MM.1S (cell line): ENCODE data around the gene HRH3.

Source experiments
- DNase-seq: peaks from one replicate; pipeline ENCODE4 v3.0.0-alpha.2; 2015
- H2AFZ ChIP-seq: fragments of 300-600 bp; sonication (generic); 2 replicates; pipeline ENCODE4 v1.6.0; 2016; ENCODE audit warnings: antibody characterized with exemption, low read length
- H3F3A ChIP-seq: fragments of 300-600 bp; sonication (generic); 2 replicates; pipeline ENCODE4 v1.6.1; 2016; ENCODE audit warnings: mild to moderate bottlenecking, antibody characterized with exemption, low read length, moderate library complexity, mixed read lengths; ENCODE audit not compliant: insufficient read depth
- H3K27ac ChIP-seq: fragments of 300-600 bp; sonication (generic); 2 replicates; pipeline ENCODE4 v1.5.1; 2016; ENCODE audit warnings: mild to moderate bottlenecking, low read length
- H3K27me3 ChIP-seq: fragments of 300-600 bp; sonication (generic); replicated peaks from 2 replicates; pipeline ENCODE4 v1.6.0; 2016; ENCODE audit warnings: low read length; ENCODE audit not compliant: insufficient read depth
- H3K36me3 ChIP-seq: fragments of 300-600 bp; sonication (generic); replicated peaks from 2 replicates; pipeline ENCODE4 v1.6.1; 2016; ENCODE audit warnings: mild to moderate bottlenecking, low read length, mixed read lengths; ENCODE audit not compliant: insufficient read depth
- H3K4me1 ChIP-seq: fragments of 300-600 bp; sonication (generic); 2 replicates; pipeline ENCODE4 v1.6.1; 2016; ENCODE audit warnings: low read length, mixed read lengths
- H3K4me2 ChIP-seq: fragments of 300-600 bp; sonication (generic); 2 replicates; pipeline ENCODE4 v1.6.0; 2016; ENCODE audit warnings: low read depth, low read length
- H3K4me3 ChIP-seq: fragments of 300-600 bp; sonication (generic); 2 replicates; pipeline ENCODE4 v1.5.1; 2016; ENCODE audit warnings: low read length, mixed read lengths
- H3K79me2 ChIP-seq: fragments of 300-600 bp; sonication (generic); 2 replicates; pipeline ENCODE4 v1.6.1; 2016; ENCODE audit warnings: mixed run types, low read length, mixed read lengths
- H3K9ac ChIP-seq: fragments of 300-600 bp; sonication (generic); 2 replicates; pipeline ENCODE4 v1.6.1; 2016; ENCODE audit warnings: low read length, mixed read lengths
- H3K9me2 ChIP-seq: fragments of 300-600 bp; sonication (generic); replicated peaks from 2 replicates; pipeline ENCODE4 v1.6.1; 2016; ENCODE audit warnings: mild to moderate bottlenecking, low read length, mixed read lengths; ENCODE audit not compliant: insufficient read depth
- H3K9me3 ChIP-seq: fragments of 300-600 bp; sonication (generic); replicated peaks from 2 replicates; pipeline ENCODE4 v1.6.1; 2016; ENCODE audit warnings: mild to moderate bottlenecking, low read length, mixed read lengths; ENCODE audit not compliant: insufficient read depth
- H4K20me1 ChIP-seq: fragments of 300-600 bp; sonication (generic); 2 replicates; pipeline ENCODE4 v1.6.1; 2016; ENCODE audit warnings: mild to moderate bottlenecking, low read length, moderate library complexity, mixed read lengths; ENCODE audit not compliant: insufficient read depth
- CTCF ChIP-seq: fragments of 300-600 bp; sonication (generic); IDR thresholded peaks from 2 replicates; pipeline ENCODE4 v1.5.1; 2016; ENCODE audit warnings: antibody characterized with exemption, low read length, mixed read lengths
- EZH2 ChIP-seq: fragments of 300-600 bp; sonication (generic); optimal IDR thresholded peaks from 2 replicates; pipeline ENCODE3; 2017; ENCODE audit warnings: low read depth, mild to moderate bottlenecking, antibody characterized with exemption, low read length, mixed read lengths
- EZH2phosphoT487 ChIP-seq: fragments of 300-600 bp; sonication (generic); IDR thresholded peaks from 2 replicates; pipeline ENCODE4 v1.6.1; 2018; ENCODE audit warnings: antibody characterized with exemption, low read length

Gene HRH3

GRCh38 chr20:62183426-62184142 is 36.5 kb downstream of the HRH3 start:
- Histone ChIP-seq H3K4me3 (peak overlapping the region; percentile 77), H3K4me2 (peak overlapping the region; percentile 86), H2AFZ (peak overlapping the region; percentile 95), H4K20me1 (no peaks in the 10 kb centered on the region), H3K9ac (peak overlapping the region; percentile 88), H3K9me3 (no peaks in the 10 kb centered on the region), H3K9me2 (no peaks in the 10 kb centered on the region), H3K36me3 (no peaks in the 10 kb centered on the region), H3K4me1 (peaks cover 8% of the 10 kb centered on the region), H3F3A (peaks cover 10% of the 10 kb centered on the region), H3K27ac (peak overlapping the region; percentile 86; the same call in 1 of the 2 replicates), H3K27me3 (no peaks in the 10 kb centered on the region), H3K79me2 (peaks cover 58% of the 10 kb centered on the region)
- TF ChIP-seq CTCF, result no peak
- no peak for TF ChIP-seq EZH2
- no peak for TF ChIP-seq EZH2phosphoT487
- DNase-seq, result no peak

GRCh38 chr20:62182469-62183425 is 37.3 kb downstream of the HRH3 start, which contains the start of gene MTG2:
TSS of gene MTG2 (plus strand) at chr20:62183028. CDS start at chr20:62193421, 10,393 bp downstream.
- Histone ChIP-seq H3K4me1 (peaks cover 8% of the 10 kb centered on the region), H3K4me2 (peak within 1 kb of the TSS; percentile 95), H3K79me2 (peaks cover 52% of the 10 kb centered on the region), H3K4me3 (peak within 1 kb of the TSS; percentile 77), H4K20me1 (no peaks in the 10 kb centered on the region), H3K36me3 (no peaks in the 10 kb centered on the region), H3F3A (peaks cover 10% of the 10 kb centered on the region), H3K27ac (peak within 1 kb of the TSS; percentile 86), H3K27me3 (no peaks in the 10 kb centered on the region), H3K9ac (peak within 1 kb of the TSS; percentile 88), H2AFZ (peak within 1 kb of the TSS; percentile 95), H3K9me2 (no peaks in the 10 kb centered on the region), H3K9me3 (no peaks in the 10 kb centered on the region)
- peak; percentile 98 for DNase-seq
- TF ChIP-seq EZH2, result no peak
- TF ChIP-seq CTCF, result no peak
- TF ChIP-seq EZH2phosphoT487, result no peak

- Histone ChIP-seq H3K79me2 (peaks cover 43% of the 10 kb centered on the region), H3K9me3 (no peaks in the 10 kb centered on the region), H3K4me3 (peak overlapping the region; percentile 77), H3K4me2 (peak overlapping the region; percentile 95), H4K20me1 (no peaks in the 10 kb centered on the region), H3F3A (peaks cover 10% of the 10 kb centered on the region), H3K36me3 (no peaks in the 10 kb centered on the region), H3K9ac (peak overlapping the region; percentile 88; the same call in 1 of the 2 replicates), H3K9me2 (no peaks in the 10 kb centered on the region), H3K27me3 (no peaks in the 10 kb centered on the region), H3K27ac (no peak overlapping the region), H3K4me1 (peaks cover 8% of the 10 kb centered on the region), H2AFZ (peak overlapping the region; percentile 95; the same call in 1 of the 2 replicates)
- no peak for TF ChIP-seq CTCF
- no peak for TF ChIP-seq EZH2
- no peak for TF ChIP-seq EZH2phosphoT487
- DNase-seq, result no peak
Observed at GRCh38 chr20:62181808-62182207, 38.3 kb downstream of the HRH3 start.
